OCI-LY7 (cell line): ENCODE measurements around the gene RAB31. TPM values are rescaled to one million over a fixed set of nuclear protein-coding genes. Genes with fewer than 3 reads are reported as not detected.

Experiments used
- BruUV-seq: library from RNA; stranded (reverse); fragments of 400-500 nt; replicated peaks from 2 replicates; lab custom pipeline; 2021; lab: Mats Ljungman, UMichigan
- CTCF ChIA-PET: fragments of 300-600 bp; sonication (Branson Sonifier 250); formaldehyde crosslinking; loops from one replicate; lab custom pipeline; 2022; ENCODE audit warnings: antibody characterized with exemption; ENCODE audit not compliant: unreplicated experiment; lab: Charles Lee
- POLR2A ChIA-PET: fragments of 300-600 bp; sonication (Branson Sonifier 250); formaldehyde crosslinking; loops from one replicate; lab custom pipeline; 2022; ENCODE audit warnings: antibody characterized with exemption; lab: Charles Lee
- DNase-seq: peaks from one replicate; pipeline ENCODE4 v3.0.0-alpha.2; 2015; ENCODE audit warnings: low spot score
- H2AFZ ChIP-seq: fragments of 200-600 bp; sonication (generic), shearing (Covaris generic); 2 replicates; pipeline ENCODE4 v1.6.1; 2014; ENCODE audit warnings: mild to moderate bottlenecking, antibody characterized with exemption, low read length, moderate library complexity
- H3K27ac ChIP-seq: fragments of 200-600 bp; sonication (generic); 2 replicates; pipeline ENCODE4 v1.5.1; 2014; ENCODE audit warnings: mixed run types, low read depth, mild to moderate bottlenecking, moderate library complexity, low read length, inconsistent platforms; ENCODE audit not compliant: poor library complexity, severe bottlenecking
- H3K36me3 ChIP-seq: fragments of 200-600 bp; sonication (generic); 2 replicates; pipeline ENCODE4 v1.6.1; 2014; ENCODE audit warnings: mild to moderate bottlenecking, antibody characterized with exemption, low read length, moderate library complexity, mixed read lengths; ENCODE audit not compliant: insufficient read depth
- H3K4me1 ChIP-seq: fragments of 200-600 bp; sonication (generic); 2 replicates; pipeline ENCODE4 v1.5.1; 2014; ENCODE audit warnings: mild to moderate bottlenecking, low read length; ENCODE audit not compliant: insufficient read depth, poor library complexity, severe bottlenecking
- H3K4me2 ChIP-seq: fragments of 200-600 bp; sonication (generic); 2 replicates; pipeline ENCODE4 v1.6.1; 2014; ENCODE audit warnings: mild to moderate bottlenecking, low read length
- H3K4me3 ChIP-seq: fragments of 200-600 bp; sonication (generic); 2 replicates; pipeline ENCODE4 v1.5.1; 2014; ENCODE audit warnings: mild to moderate bottlenecking, low read depth, low read length; ENCODE audit not compliant: poor library complexity, severe bottlenecking
- H3K79me2 ChIP-seq: fragments of 200-600 bp; sonication (generic); 2 replicates; pipeline ENCODE4 v1.6.1; 2016; ENCODE audit warnings: low read depth, mild to moderate bottlenecking, low read length, moderate library complexity, mixed read lengths; ENCODE audit not compliant: insufficient read depth
- H3K9me2 ChIP-seq: fragments of 200-600 bp; sonication (generic); 2 replicates; pipeline ENCODE4 v1.6.1; 2016; ENCODE audit warnings: mild to moderate bottlenecking, low read length, mixed read lengths; ENCODE audit not compliant: insufficient read depth
- H3K9me3 ChIP-seq: fragments of 200-600 bp; sonication (generic); 2 replicates; pipeline ENCODE4 v1.6.1; 2014; ENCODE audit warnings: mild to moderate bottlenecking, mixed run types, low read length, mixed read lengths
- H4K20me1 ChIP-seq: fragments of 200-600 bp; sonication (generic); 2 replicates; pipeline ENCODE4 v1.6.1; 2014; ENCODE audit warnings: mild to moderate bottlenecking, antibody characterized with exemption, low read length, moderate library complexity, mixed read lengths; ENCODE audit not compliant: insufficient read depth
- EZH2phosphoT487 ChIP-seq: fragments of 200-600 bp; sonication (generic); IDR thresholded peaks from 2 replicates; pipeline ENCODE4 v1.6.1; 2018; ENCODE audit warnings: low read depth, borderline replicate concordance, mild to moderate bottlenecking, mixed run types, antibody characterized with exemption, low read length, moderate library complexity, mixed read lengths
- intact Hi-C: fragments of 100-400 bp; cut with micrococcal nuclease; formaldehyde crosslinking; loops from one replicate; pipeline ENCODE4 v1.10.0; 2022; ENCODE audit not compliant: unreplicated experiment
- total RNA-seq, 2 experiments: library from RNA; depleted of rRNA in 1 of 2; stranded (reverse); fragments of >200 nt in 1 of 2; shearing (Covaris generic) in 1 of 2; gene quantifications; 2 replicates each; pipeline ENCODE4 v1.2.3, GENCODE V29; 2014 to 2022
- TF ChIP-seq, protein P1 (sequence below): fragments of 200-600 bp; sonication (generic); conservative IDR thresholded peaks from 2 replicates; pipeline ENCODE4 v1.5.1; 2014; ENCODE audit warnings: mild to moderate bottlenecking, antibody characterized with exemption, low read length, moderate library complexity, mixed read lengths

The RAB31 gene
- total RNA-seq, 2 experiments from 2014 or later: not detected

DNA sequence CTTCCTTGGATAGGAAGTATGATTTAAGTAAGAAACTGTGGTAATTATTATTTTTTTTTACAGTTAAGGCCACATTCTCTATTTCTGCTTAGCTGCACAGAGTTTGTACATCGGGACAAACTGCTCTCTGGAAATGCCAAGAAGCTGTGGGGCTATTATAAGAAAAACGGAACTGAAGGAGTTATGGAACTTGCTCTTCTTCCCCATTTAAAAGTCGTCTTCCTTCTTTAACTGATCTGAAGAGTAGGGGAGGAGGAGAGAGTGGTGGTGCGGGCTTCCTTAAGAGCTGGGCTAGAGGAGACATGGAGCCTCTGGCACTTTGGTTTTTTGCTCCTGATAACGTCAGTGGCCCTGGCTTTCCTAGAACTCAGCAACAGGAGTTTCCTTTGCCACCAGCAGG, 54.4 kb downstream of the RAB31 start:
- H3K4me3 ChIP-seq: no peak overlapping the region
- ChIA-PET POLR2A (no interaction called here), CTCF (no interaction called here)
- no TSS peak for BruUV-seq
- no peaks in the 10 kb centered on the region for H3K9me3 ChIP-seq
- H2AFZ ChIP-seq: no peak overlapping the region
- H3K9me2 ChIP-seq: no peaks in the 10 kb centered on the region
- H3K4me1 ChIP-seq: no peaks in the 10 kb centered on the region
- intact Hi-C loops: no loop called here
- H3K79me2 ChIP-seq: no peaks in the 10 kb centered on the region
- DNase-seq: no peak
- H3K36me3 ChIP-seq: no peaks in the 10 kb centered on the region
- H3K4me2 ChIP-seq: no peak overlapping the region
- no peaks in the 10 kb centered on the region for H4K20me1 ChIP-seq
- no peak for TF ChIP-seq EZH2phosphoT487
- TF ChIP-seq, protein P1, sequence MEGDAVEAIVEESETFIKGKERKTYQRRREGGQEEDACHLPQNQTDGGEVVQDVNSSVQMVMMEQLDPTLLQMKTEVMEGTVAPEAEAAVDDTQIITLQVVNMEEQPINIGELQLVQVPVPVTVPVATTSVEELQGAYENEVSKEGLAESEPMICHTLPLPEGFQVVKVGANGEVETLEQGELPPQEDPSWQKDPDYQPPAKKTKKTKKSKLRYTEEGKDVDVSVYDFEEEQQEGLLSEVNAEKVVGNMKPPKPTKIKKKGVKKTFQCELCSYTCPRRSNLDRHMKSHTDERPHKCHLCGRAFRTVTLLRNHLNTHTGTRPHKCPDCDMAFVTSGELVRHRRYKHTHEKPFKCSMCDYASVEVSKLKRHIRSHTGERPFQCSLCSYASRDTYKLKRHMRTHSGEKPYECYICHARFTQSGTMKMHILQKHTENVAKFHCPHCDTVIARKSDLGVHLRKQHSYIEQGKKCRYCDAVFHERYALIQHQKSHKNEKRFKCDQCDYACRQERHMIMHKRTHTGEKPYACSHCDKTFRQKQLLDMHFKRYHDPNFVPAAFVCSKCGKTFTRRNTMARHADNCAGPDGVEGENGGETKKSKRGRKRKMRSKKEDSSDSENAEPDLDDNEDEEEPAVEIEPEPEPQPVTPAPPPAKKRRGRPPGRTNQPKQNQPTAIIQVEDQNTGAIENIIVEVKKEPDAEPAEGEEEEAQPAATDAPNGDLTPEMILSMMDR: no peak
- H3K27ac ChIP-seq: no peak overlapping the region

GRCh38 chr18:9763157-9763556, 55.1 kb downstream of the RAB31 start:
- H3K9me2 ChIP-seq: no peaks in the 10 kb centered on the region
- no peaks in the 10 kb centered on the region for H3K4me1 ChIP-seq
- no peak for TF ChIP-seq EZH2phosphoT487
- TF ChIP-seq, protein P1: no peak
- H3K9me3 ChIP-seq: no peaks in the 10 kb centered on the region
- ChIA-PET POLR2A (no interaction called here), CTCF (no interaction called here)
- H3K27ac ChIP-seq: no peak overlapping the region
- no peaks in the 10 kb centered on the region for H3K36me3 ChIP-seq
- intact Hi-C loops: no loop called here
- H3K4me3 ChIP-seq: no peak overlapping the region
- H3K4me2 ChIP-seq: no peak overlapping the region
- no peak for DNase-seq
- H3K79me2 ChIP-seq: no peaks in the 10 kb centered on the region
- H4K20me1 ChIP-seq: no peaks in the 10 kb centered on the region
- no TSS peak for BruUV-seq
- no peak overlapping the region for H2AFZ ChIP-seq

GRCh38 chr18:9764011-9764481, 55.9 kb downstream of the RAB31 start:
- no peaks in the 10 kb centered on the region for H3K79me2 ChIP-seq
- intact Hi-C loops: no loop called here
- no peak overlapping the region for H3K27ac ChIP-seq
- H3K4me2 ChIP-seq: no peak overlapping the region
- no peaks in the 10 kb centered on the region for H3K36me3 ChIP-seq
- H2AFZ ChIP-seq: no peak overlapping the region
- no peak overlapping the region for H3K4me3 ChIP-seq
- BruUV-seq: no TSS peak
- TF ChIP-seq EZH2phosphoT487: no peak
- TF ChIP-seq, protein P1: no peak
- ChIA-PET POLR2A (no interaction called here), CTCF (no interaction called here)
- H3K9me2 ChIP-seq: no peaks in the 10 kb centered on the region
- DNase-seq: no peak
- H4K20me1 ChIP-seq: no peaks in the 10 kb centered on the region
- H3K9me3 ChIP-seq: no peaks in the 10 kb centered on the region
- H3K4me1 ChIP-seq: no peaks in the 10 kb centered on the region
